ENCODE data around the gene BET1. TPM values are rescaled to one million over a fixed set of nuclear protein-coding genes. Genes with fewer than 3 reads are reported as not detected.

The BET1 gene
- total and polyA plus RNA-seq, 9 of the 15 experiments (the other 6 are each of a cell fraction or from before 2014, with no cell fraction given): 15.8 to 190 (median 37.8) TPM

DNA sequence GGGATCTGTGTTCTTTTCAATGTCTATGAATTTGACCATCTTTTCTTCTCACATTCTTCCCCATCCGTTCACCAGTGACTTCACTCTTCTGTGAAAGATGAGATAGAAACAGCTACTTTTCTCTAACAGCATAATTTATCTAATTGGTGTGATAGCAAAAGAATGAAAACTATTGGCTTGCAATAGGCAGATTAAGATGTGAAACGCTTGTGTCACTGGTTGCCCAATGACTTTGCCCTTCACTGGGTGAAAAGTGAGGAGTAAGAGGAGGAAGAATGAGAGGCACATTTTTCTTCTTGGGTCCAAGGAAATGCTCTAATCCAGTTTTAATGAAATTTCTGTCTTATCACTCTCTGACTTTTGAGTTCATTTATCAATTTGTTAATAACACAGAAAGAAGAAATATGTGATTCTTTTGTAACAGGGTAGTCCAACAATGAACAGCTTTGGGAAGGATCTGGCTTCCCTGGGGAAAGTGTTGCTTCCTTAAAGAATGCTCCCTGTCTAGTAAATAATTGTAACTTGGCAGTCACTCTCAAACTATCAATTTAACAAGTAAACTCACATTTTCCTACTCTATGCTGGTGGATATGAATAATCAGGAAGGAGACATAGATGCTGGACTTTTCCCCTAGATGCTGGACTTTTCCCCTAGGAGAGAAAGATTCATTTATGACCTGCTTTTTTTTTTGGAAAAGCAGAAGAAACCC, 35.1 kb downstream of the BET1 start:
- Histone ChIP-seq H3K27me3 (ENCODE audit: control insufficient read depth in 2 of 2, insufficient read depth in 2 of 2, low read length in 2 of 2) (no peaks in the 10 kb centered on the region), H2AFZ (ENCODE audit: low read depth, low read length) (no peak overlapping the region), H3K9me1 (ENCODE audit: control insufficient read depth, insufficient read depth, low read length) (no peaks in the 10 kb centered on the region), H3K27ac (ENCODE audit: extremely low read depth, low read depth, low read length) (no peak overlapping the region), H3K4me2 (ENCODE audit: insufficient read depth, low read length) (no peak overlapping the region), H4K20me1 (replicated peaks; ENCODE audit: control insufficient read depth, insufficient read depth, low read length) (no peaks in the 10 kb centered on the region), H3K4me1 (replicated peaks in 1 of 2; ENCODE audit: control insufficient read depth in 2 of 2, insufficient read depth in 2 of 2, low read length in 2 of 2) (no peaks in the 10 kb centered on the region), H3K9me3 (replicated peaks; ENCODE audit: control insufficient read depth, insufficient read depth, low read depth, low read length) (no peaks in the 10 kb centered on the region), H3K4me3 (no peak overlapping the region), H3K9ac (ENCODE audit: insufficient read depth in 1 of 2, low read depth in 2 of 2, low read length in 2 of 2) (no peak overlapping the region), H3K36me3 (ENCODE audit: control insufficient read depth, insufficient read depth, low read length) (no peaks in the 10 kb centered on the region), H3K79me2 (ENCODE audit: control insufficient read depth, insufficient read depth, low read length) (no peaks in the 10 kb centered on the region)
- ChIA-PET POLR2A (interaction anchor here (1.5 kb wide), 1 partner anchor 19 kb away, joined by 3 read pairs; no protein-coding TSS in a partner anchor), CTCF (ENCODE audit: low intra/inter-chr PET ratio) (interaction anchor here (0.6 kb wide), 1 partner anchor 73 kb away, joined by 3 read pairs; no protein-coding TSS in a partner anchor)
- DNase-seq (ENCODE audit: extremely low read depth in 1 of 4, low spot score in 3 of 4): no peak
- no peak for FAIRE-seq
- TF ChIP-seq SAFB (IDR thresholded peaks at IDR 0.05; ENCODE audit: borderline replicate concordance, low read depth, low read length) (no peak), MED1 (CRISPR knock-in tag; IDR thresholded peaks at IDR 0.05; ENCODE audit: borderline replicate concordance) (no peak), POLR3A (IDR thresholded peaks at IDR 0.05; ENCODE audit: borderline replicate concordance, extremely low read depth, insufficient read depth, insufficient read length) (no peak), ESRRA (IDR thresholded peaks at IDR 0.05; ENCODE audit: borderline replicate concordance, low read depth) (no peak), HLTF (IDR thresholded peaks at IDR 0.05) (no peak), ZNF41 (CRISPR knock-in tag; conservative IDR thresholded peaks at IDR 0.05) (no peak), IFI16 (CRISPR knock-in tag; IDR thresholded peaks at IDR 0.05) (no peak)
- in situ Hi-C loops (cut with MboI) (no loop called here), intact Hi-C loops (cut with micrococcal nuclease) (no loop called here)
- ATAC-seq: no peak
- 0% methylated on average over 2 of the region's 2 CpGs for WGBS (ENCODE audit: insufficient coverage, low coverage, missing lambda C conversion rate)
- no TSS peak for BruUV-seq (replicated peaks)
